Measurements from ENCODE around the gene POLA1.

The POLA1 gene

DNA sequence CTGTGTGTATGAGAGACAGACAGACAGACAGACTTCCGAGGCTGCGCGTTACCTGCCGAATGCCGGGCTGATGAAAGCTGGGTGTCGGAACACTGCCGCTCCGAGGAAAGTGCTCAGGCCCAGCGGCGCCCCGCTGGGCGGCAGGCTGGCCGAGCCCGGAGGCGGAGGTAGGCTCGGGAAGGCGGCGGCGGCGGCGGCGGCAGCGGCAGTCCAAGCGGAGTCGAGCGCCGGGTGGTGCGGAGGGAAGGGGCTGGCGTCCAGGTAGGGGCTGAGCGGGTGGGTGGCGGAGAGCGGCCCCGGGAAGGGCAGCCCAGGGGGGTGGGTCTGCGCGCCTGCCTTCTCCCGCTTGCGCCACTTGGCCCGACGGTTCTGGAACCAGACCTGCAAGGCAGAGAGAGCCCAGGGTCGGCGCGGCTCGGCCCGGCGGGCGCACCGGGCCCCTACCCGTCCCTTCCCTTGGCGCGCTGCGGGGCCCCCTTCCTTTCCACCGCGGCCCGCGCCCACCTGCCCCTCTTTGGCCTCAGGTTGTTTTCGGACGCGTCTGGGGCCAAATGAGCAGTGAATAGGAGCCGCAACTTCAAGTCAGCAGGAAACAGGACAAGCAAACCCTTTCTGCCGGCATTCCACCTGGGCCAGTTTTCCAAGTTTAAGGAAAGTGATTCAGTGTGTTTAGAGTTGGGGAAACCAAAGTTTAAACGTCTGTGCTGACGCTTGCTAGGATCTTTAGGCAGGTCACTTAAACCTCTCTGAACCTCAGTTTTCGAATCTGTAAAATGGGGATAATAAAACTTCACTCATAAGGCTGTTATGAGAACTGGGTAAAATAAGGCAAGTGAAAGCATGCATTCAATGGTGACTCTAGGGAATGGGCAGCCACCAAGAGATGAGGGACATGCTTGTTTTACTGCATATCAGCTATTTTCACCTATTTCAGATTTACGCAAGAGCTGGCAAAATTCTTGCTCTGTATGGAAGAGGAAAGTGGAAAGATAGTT lies 313.6 kb downstream of the POLA1 start:
- DNase-seq (ENCODE audit: low read depth), result no peak

- DNase-seq (ENCODE audit: low read depth), result no peak
These were observed 315.7 kb downstream of the POLA1 start for GRCh38 chrX:25009407-25009806.

GRCh38 chrX:25010784-25011588 lies 317.3 kb downstream of the POLA1 start:
- DNase-seq (ENCODE audit: low read depth), result no peak

DNA sequence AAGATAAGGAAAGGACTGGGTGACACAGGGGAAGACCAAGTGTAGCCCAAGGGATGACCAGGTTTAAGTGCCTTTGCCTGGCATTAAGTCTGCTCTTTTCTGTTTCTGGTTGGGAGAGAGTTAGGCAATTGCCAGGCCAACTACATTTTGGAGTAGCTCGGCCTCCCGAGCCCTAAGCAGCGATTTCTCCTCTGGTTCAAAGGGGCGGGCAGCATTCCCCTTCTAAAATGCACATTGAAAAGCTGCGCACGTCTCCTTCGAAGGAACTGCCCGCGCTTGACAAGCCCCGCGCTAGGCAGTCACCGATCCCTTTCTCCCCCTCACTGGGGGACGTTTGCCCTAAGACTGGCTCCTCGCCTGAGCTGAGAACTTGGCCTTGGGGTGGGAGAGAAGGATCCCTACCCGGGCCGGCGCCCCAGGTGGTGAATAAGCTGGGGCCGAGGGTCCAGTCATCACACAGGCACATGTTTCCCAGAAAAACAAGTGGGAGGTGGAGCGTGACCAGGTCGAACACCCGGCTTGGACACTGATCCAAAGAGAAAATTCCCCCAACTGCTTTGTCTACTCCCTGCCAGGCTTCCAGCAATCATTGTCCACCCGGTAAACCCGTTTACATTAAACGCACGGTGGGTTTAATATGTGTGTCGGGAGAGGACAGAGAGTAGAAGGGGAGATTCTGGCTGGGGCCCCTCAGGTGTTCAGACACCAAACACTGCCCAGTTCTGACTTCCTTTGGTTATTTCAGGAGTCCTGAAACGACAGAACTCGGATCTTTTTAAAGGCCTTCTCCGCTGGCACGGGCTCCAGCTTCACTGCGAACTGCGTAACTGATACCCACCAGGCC lies 318.1 kb downstream of the POLA1 start:
- no peak for DNase-seq (ENCODE audit: low read depth)

DNA sequence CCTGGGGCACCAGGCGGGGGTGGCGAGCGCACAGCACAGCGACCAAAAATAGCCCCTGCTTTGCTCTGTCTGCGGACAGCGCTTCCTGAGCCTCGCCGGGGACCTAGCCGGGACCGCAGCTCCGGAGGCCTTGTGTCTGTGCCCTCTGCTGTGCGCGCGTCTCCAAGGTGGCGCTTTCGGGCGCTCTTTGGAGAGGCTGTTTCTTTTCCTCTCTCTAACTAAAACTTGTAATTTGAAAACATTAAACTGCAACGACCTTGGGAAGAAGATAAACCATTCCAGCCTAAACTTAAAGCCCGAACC lies 318.7 kb downstream of the POLA1 start:
- DNase-seq (ENCODE audit: low read depth), result no peak

GRCh38 chrX:25012793-25013631 lies 319.3 kb downstream of the POLA1 start:
- DNase-seq (ENCODE audit: low read depth), result no peak

DNA sequence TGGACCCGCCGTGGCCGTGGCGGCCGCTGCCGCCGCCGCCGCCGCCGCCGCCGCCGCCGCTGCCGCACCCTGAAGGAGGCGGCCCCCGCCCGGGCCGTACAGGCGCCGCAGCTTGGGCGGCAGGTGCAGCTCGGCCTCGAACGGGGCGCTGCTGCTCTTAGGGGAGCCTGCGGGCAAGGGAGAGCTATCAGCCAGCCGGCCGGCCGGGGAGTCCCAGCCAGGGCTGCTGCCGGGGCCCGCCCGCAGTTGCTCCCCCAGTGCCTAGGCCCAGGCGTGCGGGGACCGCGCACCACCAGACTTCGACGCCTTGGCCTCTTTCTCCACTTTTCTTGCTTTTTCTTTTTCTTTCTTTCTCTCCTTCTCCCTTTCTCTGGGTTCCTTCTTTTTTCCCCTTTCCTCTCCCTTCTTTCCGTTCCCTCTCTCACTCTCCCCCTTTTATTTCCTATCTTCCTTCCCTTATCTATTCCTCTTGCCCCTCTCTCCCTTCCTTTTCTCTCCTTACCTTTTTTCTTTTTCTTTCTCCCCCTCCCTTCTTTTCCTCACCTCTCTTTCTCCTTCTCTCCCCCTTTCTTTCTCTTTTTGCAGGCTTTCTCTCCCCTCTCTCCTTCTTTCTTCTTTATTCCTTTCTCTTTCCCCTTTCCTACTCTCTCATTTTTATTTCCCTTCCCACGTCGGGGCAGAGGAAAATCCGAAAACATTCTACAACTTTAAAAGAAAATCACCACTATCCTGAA lies 320.1 kb downstream of the POLA1 start:
- DNase-seq (ENCODE audit: low read depth), result no peak

- no peak for DNase-seq (ENCODE audit: low read depth)
These were observed 320.7 kb downstream of the POLA1 start for GRCh38 chrX:25014366-25014838.

DNA sequence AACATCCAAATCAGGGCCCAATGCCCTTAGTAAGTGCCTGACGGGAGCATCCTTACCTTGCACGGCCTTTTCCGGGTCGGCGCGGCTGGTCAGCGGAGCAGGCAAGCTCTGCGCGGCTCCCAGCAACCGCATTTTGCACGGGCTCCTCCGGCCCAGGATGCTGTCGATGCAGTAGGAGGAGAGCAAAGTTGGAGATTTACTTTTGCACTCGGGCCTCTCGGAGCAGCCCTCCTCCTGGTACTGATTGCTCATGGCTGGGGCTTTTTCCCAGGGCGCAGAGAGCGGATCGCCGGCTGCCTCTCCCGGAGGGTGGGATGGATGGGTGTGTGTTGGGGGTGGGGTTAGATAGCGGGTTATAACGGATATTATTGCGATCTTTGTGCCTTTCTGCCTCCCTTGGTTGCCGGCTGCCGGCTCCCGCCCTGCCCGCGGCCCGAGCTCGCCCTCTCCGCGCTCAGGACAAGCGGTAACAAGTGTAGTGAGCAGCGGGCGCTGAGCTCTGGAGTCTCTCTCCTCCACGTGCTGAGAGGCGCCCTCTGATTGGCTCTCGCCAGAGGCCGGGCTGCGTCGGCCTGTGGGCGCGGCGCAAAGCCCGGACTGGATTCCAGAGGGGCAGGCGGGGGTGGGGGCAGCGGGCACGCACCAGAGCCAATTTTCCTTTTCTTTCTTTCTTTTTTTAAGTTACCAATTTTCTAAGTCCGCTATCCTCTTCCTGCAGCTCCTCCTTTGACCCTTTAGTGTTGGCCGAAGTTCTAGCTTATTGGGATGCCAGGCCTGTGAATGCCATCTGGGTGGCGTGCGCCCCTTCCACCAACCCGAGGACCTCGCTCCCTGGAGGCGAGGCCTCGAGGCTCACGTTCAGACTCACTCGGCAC lies 322.0 kb downstream of the POLA1 start, which contains the start of gene ARX:
Gene ARX, minus strand, starts transcription at position 480 of the 875 bp plus-strand sequence. Its CDS starts 228 bp downstream, at position 252.
- no peak for DNase-seq (ENCODE audit: low read depth)

DNA sequence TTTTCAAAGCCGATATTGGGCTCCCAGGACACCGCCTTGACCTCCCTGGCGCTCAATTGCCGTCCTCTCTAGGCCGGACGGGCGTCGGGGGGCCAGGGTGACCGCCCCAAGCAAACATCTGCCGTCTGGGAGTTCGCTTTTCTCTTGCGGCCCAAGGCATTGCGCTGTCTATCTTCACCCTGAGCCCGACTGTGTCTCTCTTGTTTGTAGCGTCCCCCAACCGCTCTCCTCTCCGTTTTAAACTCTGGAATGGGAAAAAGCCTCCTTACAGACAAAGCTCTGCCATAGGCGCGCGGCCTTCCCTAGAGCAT lies 322.6 kb downstream of the POLA1 start:
- no peak for DNase-seq (ENCODE audit: low read depth)

GRCh38 chrX:25016938-25017598 lies 323.4 kb downstream of the POLA1 start:
- no peak for DNase-seq (ENCODE audit: low read depth)

DNA sequence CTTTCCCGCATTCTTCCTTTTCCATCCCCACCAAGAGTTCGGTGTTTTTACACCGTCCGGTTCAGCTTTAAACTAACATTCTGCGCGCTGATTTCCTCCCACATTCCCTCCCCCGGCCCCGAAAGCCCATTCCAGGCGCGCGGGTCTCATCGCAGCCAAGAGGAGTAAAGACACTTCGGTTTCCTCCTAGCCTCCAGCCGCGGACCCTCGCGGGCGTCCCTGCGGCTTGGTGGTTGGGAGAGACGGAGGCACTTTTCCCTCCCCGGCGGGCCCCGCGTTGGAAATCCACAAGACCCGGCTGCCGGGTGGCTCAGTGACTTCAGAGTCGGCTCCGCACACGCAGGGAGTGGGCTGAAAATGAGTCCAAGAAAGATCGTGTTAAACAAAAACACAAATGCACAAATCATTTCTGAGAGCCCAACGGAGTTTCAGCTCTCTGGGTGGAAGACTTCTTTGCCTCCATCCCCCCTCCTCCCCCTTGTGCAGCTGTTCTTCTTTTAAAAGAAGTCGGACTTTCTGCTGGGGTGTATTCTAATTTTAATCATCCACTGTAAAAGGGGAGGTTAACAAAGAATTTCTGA lies 324.0 kb downstream of the POLA1 start:
- no peak for DNase-seq (ENCODE audit: low read depth)

- no peak for DNase-seq (ENCODE audit: low read depth)
These were observed 325.0 kb downstream of the POLA1 start for GRCh38 chrX:25018682-25019081.

- no peak for DNase-seq (ENCODE audit: low read depth)
These were observed 326.1 kb downstream of the POLA1 start for GRCh38 chrX:25019707-25020390.

DNA sequence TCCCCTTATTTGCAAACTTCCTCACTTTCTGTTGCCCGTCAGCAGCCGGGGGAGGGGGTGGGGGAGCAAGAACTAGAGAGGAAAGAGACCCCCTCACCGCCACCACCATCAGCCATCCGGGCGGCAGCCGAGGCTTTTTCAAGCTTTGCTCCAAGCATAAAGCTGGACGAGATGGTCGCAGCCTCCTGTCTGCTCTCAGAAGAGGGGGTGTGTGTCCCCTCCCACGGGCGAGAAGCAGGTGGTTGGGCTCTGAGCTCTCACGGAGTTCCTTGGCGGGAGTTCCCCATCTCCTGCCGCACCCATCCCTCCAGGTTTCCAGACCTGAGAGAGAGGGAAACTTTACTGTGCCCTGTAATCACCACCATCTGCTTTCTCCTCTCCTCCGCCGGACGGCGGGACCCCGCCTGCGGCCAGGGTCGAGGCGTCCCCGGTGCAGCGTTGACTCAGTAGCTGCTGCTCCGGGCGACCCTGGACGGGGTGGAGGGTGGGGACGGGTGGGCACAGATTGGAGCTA lies 326.7 kb downstream of the POLA1 start:
- no peak for DNase-seq (ENCODE audit: low read depth)

DNA sequence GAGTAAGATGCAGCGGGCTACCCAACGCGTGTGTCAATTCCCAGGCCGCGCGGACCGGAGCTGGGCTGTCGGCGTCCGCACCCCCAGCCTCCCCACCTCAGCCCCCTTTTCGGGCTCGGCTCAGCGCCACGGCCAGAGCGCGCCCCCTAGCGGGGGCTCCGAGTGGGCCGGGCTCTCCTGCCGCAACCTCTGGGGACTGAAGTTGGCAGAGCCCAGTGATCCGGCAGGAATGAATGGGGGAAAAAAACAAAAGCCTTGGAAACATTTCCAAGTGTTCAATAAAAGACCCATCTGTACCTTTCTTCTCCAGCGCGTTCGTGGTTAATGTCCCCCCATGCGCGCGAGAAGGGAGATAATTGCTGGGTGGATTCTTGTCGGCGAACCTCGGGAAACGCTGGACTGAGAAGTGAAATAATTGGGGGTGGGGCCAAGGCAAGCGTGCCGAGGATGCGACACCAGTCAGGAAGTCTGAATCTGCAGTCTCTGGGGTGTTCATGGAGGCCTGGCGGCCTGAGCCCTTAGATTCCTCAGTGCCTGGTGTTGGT lies 327.3 kb downstream of the POLA1 start:
- DNase-seq (ENCODE audit: low read depth), result no peak

Data from stimulated activated CD8-positive, alpha-beta memory T cell treated with anti-CD3 and anti-CD28 coated beads, Interleukin-12 subunit alpha, Interleukin-12 subunit beta, amount 100 ng/mL, for 4 hours (primary cell).